Measurements from ENCODE around the gene POLR2A. TPM values are rescaled to one million over a fixed set of nuclear protein-coding genes. Genes with fewer than 3 reads are reported as not detected.

POLR2A gene
- total RNA-seq, 1 donor from 2014 or later: 133 TPM

Other genes with a start within 250 kb of the POLR2A start
- gene DVL2, start 249.8 kb upstream of the POLR2A start, total RNA-seq: 60.9 TPM
- 32.3 TPM for gene PHF23, start 244.9 kb upstream of the POLR2A start, total RNA-seq
- gene GABARAP, start 241.9 kb upstream of the POLR2A start, total RNA-seq: 587 TPM
- gene CTDNEP1, start 232.6 kb upstream of the POLR2A start, total RNA-seq: 107 TPM
- 47.9 TPM for gene ELP5, start 232.2 kb upstream of the POLR2A start, total RNA-seq
- gene CLDN7, start 221.9 kb upstream of the POLR2A start, total RNA-seq: 248 TPM
- 7.6 TPM for gene SLC2A4, start 202.6 kb upstream of the POLR2A start, total RNA-seq
- 1.4 TPM for gene YBX2, start 189.7 kb upstream of the POLR2A start, total RNA-seq
- gene EIF5A, start 176.7 kb upstream of the POLR2A start, total RNA-seq: 233 TPM
- 71.8 TPM for gene GPS2, start 169.0 kb upstream of the POLR2A start, total RNA-seq
- gene NEURL4, start 155.0 kb upstream of the POLR2A start, total RNA-seq: 50.3 TPM
- 24.2 TPM for gene ACAP1, start 147.8 kb upstream of the POLR2A start, total RNA-seq
- gene KCTD11, start 132.2 kb upstream of the POLR2A start, total RNA-seq: 15.3 TPM
- gene TMEM95, start 129.2 kb upstream of the POLR2A start, total RNA-seq: not detected
- gene TNK1, start 103.3 kb upstream of the POLR2A start, total RNA-seq: 11.7 TPM
- 39.7 TPM for gene PLSCR3, start 89.8 kb upstream of the POLR2A start, total RNA-seq
- gene TMEM256, start 80.3 kb upstream of the POLR2A start, total RNA-seq: 67.5 TPM
- 35.2 TPM for gene NLGN2, start 76.5 kb upstream of the POLR2A start, total RNA-seq
- gene SPEM1, start 64.0 kb upstream of the POLR2A start, total RNA-seq: not detected
- not detected for gene SPEM2, start 58.8 kb upstream of the POLR2A start, total RNA-seq
- not detected for gene SPEM3, start 55.5 kb upstream of the POLR2A start, total RNA-seq
- 14.3 TPM for gene TMEM102, start 48.9 kb upstream of the POLR2A start, total RNA-seq
- 2.7 TPM for gene FGF11, start 44.9 kb upstream of the POLR2A start, total RNA-seq
- 10.0 TPM for gene CHRNB1, start 39.3 kb upstream of the POLR2A start, total RNA-seq
- 82.8 TPM for gene ZBTB4, start 4.7 kb upstream of the POLR2A start, total RNA-seq
- gene SLC35G6, start 2.9 kb upstream of the POLR2A start, total RNA-seq: not detected
- 81.5 TPM for gene TNFSF12, start 64.7 kb downstream of the POLR2A start, total RNA-seq
- gene TNFSF13, start 74.4 kb downstream of the POLR2A start, total RNA-seq: 120 TPM
- gene SENP3, start 77.6 kb downstream of the POLR2A start, total RNA-seq: 46.6 TPM
- gene CD68, start 95.3 kb downstream of the POLR2A start, total RNA-seq: 75.3 TPM
- gene MPDU1, start 99.5 kb downstream of the POLR2A start, total RNA-seq: 76.4 TPM
- 3.1 TPM for gene SOX15, start 105.7 kb downstream of the POLR2A start, total RNA-seq
- 39.3 TPM for gene FXR2, start 130.5 kb downstream of the POLR2A start, total RNA-seq
- gene SAT2, start 143.5 kb downstream of the POLR2A start, total RNA-seq: 120 TPM
- gene SHBG, start 145.8 kb downstream of the POLR2A start, total RNA-seq: 0.89 TPM
- gene ATP1B2, start 166.6 kb downstream of the POLR2A start, total RNA-seq: 7.7 TPM
- gene TP53, start 203.1 kb downstream of the POLR2A start, total RNA-seq: 48.7 TPM
- gene WRAP53, start 204.1 kb downstream of the POLR2A start, total RNA-seq: 9.0 TPM
- 1.6 TPM for gene EFNB3, start 220.8 kb downstream of the POLR2A start, total RNA-seq
- 0.95 TPM for gene DNAH2, start 233.4 kb downstream of the POLR2A start, total RNA-seq